Neural cell (in vitro differentiated cells): ENCODE measurements around the gene VPS26C. TPM values are rescaled to one million over a fixed set of nuclear protein-coding genes. Genes with fewer than 3 reads are reported as not detected.
"Not testable (repeated sequence)": the region's sequence is repeated elsewhere in the genome, so short reads cannot be mapped to it uniquely, and the experiment has no call there.

Experiments used
- H2AFZ ChIP-seq: fragments of 200-600, 300-800 bp; sonication (generic), shearing (Covaris generic); 2 replicates; pipeline ENCODE4 v1.6.0; 2014; ENCODE audit warnings: low read depth, mild to moderate bottlenecking, antibody characterized with exemption, low read length, moderate library complexity
- H3F3A ChIP-seq: fragments of 200-600 bp; shearing (Covaris generic); 2 replicates; pipeline ENCODE4 v1.6.1; 2016; ENCODE audit warnings: mild to moderate bottlenecking, moderate library complexity, mixed read lengths, antibody characterized with exemption, low read length; ENCODE audit not compliant: insufficient read depth, poor library complexity, severe bottlenecking
- H3K27ac ChIP-seq: fragments of 200-600, 300-800 bp; sonication (generic), shearing (Covaris generic); 2 replicates; pipeline ENCODE4 v1.5.1; 2014; ENCODE audit warnings: mild to moderate bottlenecking, low read length, moderate library complexity
- H3K27me3 ChIP-seq: fragments of 300-800, 200-600 bp; sonication (generic), shearing (Covaris generic); 2 replicates; pipeline ENCODE4 v1.6.0; 2014; ENCODE audit warnings: mild to moderate bottlenecking, low read depth, low read length, moderate library complexity; ENCODE audit not compliant: insufficient read depth
- H3K36me3 ChIP-seq: fragments of 300-800, 200-600 bp; sonication (generic), shearing (Covaris generic); 2 replicates; pipeline ENCODE4 v1.5.1; 2014; ENCODE audit warnings: mild to moderate bottlenecking, antibody characterized with exemption, low read length, moderate library complexity; ENCODE audit not compliant: insufficient read depth
- H3K4me2 ChIP-seq: fragments of 300-800, 200-600 bp; sonication (generic), shearing (Covaris generic); 2 replicates; pipeline ENCODE4 v1.6.0; 2014; ENCODE audit warnings: mild to moderate bottlenecking, low read length
- H3K4me3 ChIP-seq: fragments of 300-800, 200-600 bp; sonication (generic), shearing (Covaris generic); 2 replicates; pipeline ENCODE4 v1.5.1; 2014; ENCODE audit warnings: mild to moderate bottlenecking, low read length, moderate library complexity
- H3K79me2 ChIP-seq: fragments of 200-600 bp; shearing (Covaris generic); replicated peaks from 2 replicates; pipeline ENCODE4 v1.6.0; 2014; ENCODE audit warnings: mild to moderate bottlenecking, low read length, moderate library complexity; ENCODE audit not compliant: insufficient read depth
- H3K9ac ChIP-seq: fragments of 300-800, 200-600 bp; sonication (generic), shearing (Covaris generic); 2 replicates; pipeline ENCODE4 v1.6.1; 2016; ENCODE audit warnings: mild to moderate bottlenecking, low read length, mixed read lengths
- H3K9me2 ChIP-seq: fragments of 200-600 bp; shearing (Covaris generic); 2 replicates; pipeline ENCODE4 v1.6.1; 2016; ENCODE audit warnings: mild to moderate bottlenecking, low read length, mixed read lengths; ENCODE audit not compliant: insufficient read depth
- H3K9me3 ChIP-seq: fragments of 200-600, 300-800 bp; sonication (generic), shearing (Covaris generic); 2 replicates; pipeline ENCODE4 v1.6.1; 2016; ENCODE audit warnings: mild to moderate bottlenecking, mixed run types, low read length, moderate library complexity, mixed read lengths
- H4K20me1 ChIP-seq: fragments of 200-600 bp; shearing (Covaris generic); 2 replicates; pipeline ENCODE4 v1.6.1; 2016; ENCODE audit warnings: mild to moderate bottlenecking, mixed run types; ENCODE audit not compliant: insufficient read depth
- CTCF ChIP-seq: fragments of 450-650 bp; IDR thresholded peaks from 2 replicates; pipeline ENCODE4 v1.5.1; 2014; ENCODE audit warnings: antibody characterized with exemption, mild to moderate bottlenecking, moderate library complexity; ENCODE audit not compliant: poor library complexity, severe bottlenecking
- EP300 ChIP-seq: fragments of 450-650 bp; conservative IDR thresholded peaks from 2 replicates; pipeline ENCODE4 v1.6.1; 2014; ENCODE audit warnings: antibody characterized with exemption, mild to moderate bottlenecking, moderate library complexity; ENCODE audit not compliant: poor library complexity, severe bottlenecking
- EZH2 ChIP-seq: fragments of 200-600, 300-800 bp; shearing (Covaris generic), sonication (generic); IDR thresholded peaks from 2 replicates; pipeline ENCODE4 v1.6.1; 2014; ENCODE audit warnings: antibody characterized with exemption, low read length, borderline replicate concordance, mild to moderate bottlenecking; ENCODE audit not compliant: insufficient read depth, poor library complexity, severe bottlenecking
- MXI1 ChIP-seq: fragments of 450-650 bp; conservative IDR thresholded peaks from 2 replicates; pipeline ENCODE4 v1.6.1; 2014; ENCODE audit warnings: antibody characterized with exemption, mild to moderate bottlenecking; ENCODE audit not compliant: poor library complexity, severe bottlenecking
- POLR2AphosphoS5 ChIP-seq: IDR thresholded peaks from 2 replicates; pipeline ENCODE4 v1.6.1; 2012
- RAD21 ChIP-seq: fragments of 450-650 bp; conservative IDR thresholded peaks from 2 replicates; pipeline ENCODE4 v1.6.1; 2014; ENCODE audit warnings: antibody characterized with exemption, mild to moderate bottlenecking, moderate library complexity
- REST ChIP-seq: IDR thresholded peaks from 2 replicates; pipeline ENCODE4 v1.6.1; 2012; ENCODE audit warnings: borderline replicate concordance
- SMC3 ChIP-seq: fragments of 450-650 bp; conservative IDR thresholded peaks from 2 replicates; pipeline ENCODE4 v1.6.1; 2014; ENCODE audit warnings: antibody characterized with exemption, mild to moderate bottlenecking, moderate library complexity; ENCODE audit not compliant: poor library complexity
- TAF1 ChIP-seq: IDR thresholded peaks from 2 replicates; pipeline ENCODE4 v1.6.1; 2012; ENCODE audit warnings: low read depth
- polyA plus RNA-seq: library from polyadenylated mRNA; depleted of rRNA; stranded (reverse); fragments of >200 nt; gene quantifications from 2 replicates; pipeline ENCODE4 v1.2.3, GENCODE V29; 2014

VPS26C gene
- polyA plus RNA-seq, 1 donor from 2014 or later: 55.5 TPM

- no peak for TF ChIP-seq CTCF
Measured at GRCh38 chr21:37281579-37281978, 14.4 kb upstream of the VPS26C start (continued).

GRCh38 chr21:37279271-37279670 lies 12.1 kb upstream of the VPS26C start:
- not testable (repeated sequence) for H3K9me3 ChIP-seq, H4K20me1 ChIP-seq, H3K79me2 ChIP-seq, H3K9ac ChIP-seq, H2AFZ ChIP-seq, H3K36me3 ChIP-seq, H3K27ac ChIP-seq, H3K9me2 ChIP-seq, H3K27me3 ChIP-seq, H3F3A ChIP-seq, H3K4me2 ChIP-seq, H3K4me3 ChIP-seq

GRCh38 chr21:37278199-37278598 lies 11.1 kb upstream of the VPS26C start:
- Histone ChIP-seq H3K9ac (no peak overlapping the region), H3K4me3 (no peak overlapping the region), H3K9me3 (no peaks in the 10 kb centered on the region), H3F3A (no peaks in the 10 kb centered on the region), H3K79me2 (no peaks in the 10 kb centered on the region), H2AFZ (no peak overlapping the region), H3K9me2 (no peaks in the 10 kb centered on the region), H3K27ac (no peak overlapping the region), H3K4me2 (no peak overlapping the region), H3K27me3 (no peaks in the 10 kb centered on the region), H3K36me3 (no peaks in the 10 kb centered on the region), H4K20me1 (no peaks in the 10 kb centered on the region)
- TF ChIP-seq CTCF (no peak), SMC3 (no peak), EZH2 (no peak), TAF1 (no peak), EP300 (no peak), MXI1 (no peak), RAD21 (no peak), POLR2AphosphoS5 (no peak), REST (no peak)
